ENCODE measurements around the gene DOK6. TPM values are rescaled to one million over a fixed set of nuclear protein-coding genes. Genes with fewer than 3 reads are reported as not detected.

The DOK6 gene
- total and polyA plus RNA-seq, 2 of the 13 experiments (the other 11 are each of a cell fraction or from before 2014, with no cell fraction given) = 17.0 to 17.2 TPM

GRCh38 chr18:69715191-69715795 lies 314.6 kb downstream of the DOK6 start:
- no peak for FAIRE-seq
- 62% methylated on average over 7 of the region's 7 CpGs for WGBS (ENCODE audit: low lambda C conversion rate)
- no peak for ATAC-seq
- no peak overlapping the region for H3K4me2 ChIP-seq (ENCODE audit: low read depth, low read length)
- intact Hi-C loops (cut with micrococcal nuclease; ENCODE audit: unreplicated experiment) (no loop called here), in situ Hi-C loops (cut with HindIII; ENCODE audit: extremely low pct_ligation_motif_present, low pct_unique_long_range_greater_than_20kb) (no loop called here)
- POLR2A ChIA-PET = no interaction called here
- CTCF ChIA-PET (ENCODE audit: low intra/inter-chr PET ratio, low total read pairs) = no interaction called here
- no peak overlapping the region for H3K27ac ChIP-seq (ENCODE audit: extremely low read length, insufficient read depth, low read length)
- H3K4me3 ChIP-seq (replicated peaks in 1 of 3; ENCODE audit: insufficient read depth in 1 of 3, low read depth in 2 of 3, low read length in 3 of 3) = no peak overlapping the region
- H3K79me2 ChIP-seq (ENCODE audit: insufficient read depth, low read length) = no peaks in the 10 kb centered on the region
- no peaks in the 10 kb centered on the region for H3K36me3 ChIP-seq (replicated peaks in 1 of 2; ENCODE audit: control insufficient read depth in 1 of 2, insufficient read depth in 2 of 2, low read length in 2 of 2)
- H4K20me1 ChIP-seq (ENCODE audit: insufficient read depth, low read length) = no peaks in the 10 kb centered on the region
- no TSS peak for BruUV-seq (replicated peaks)
- no peak overlapping the region for H2AFZ ChIP-seq (ENCODE audit: low read length)
- H3K9ac ChIP-seq (ENCODE audit: insufficient read depth, low read depth, low read length) = no peak overlapping the region
- no peak for DNase-seq (ENCODE audit: low spot score)
- no peaks in the 10 kb centered on the region for H3K27me3 ChIP-seq (ENCODE audit: control insufficient read depth in 1 of 2, insufficient read depth in 2 of 2, low read length in 2 of 2)
- peaks cover 31% of the 10 kb centered on the region for H3K9me3 ChIP-seq (ENCODE audit: low read length)
- no peaks in the 10 kb centered on the region for H3K4me1 ChIP-seq (ENCODE audit: insufficient read depth, low read length)
- TF ChIP-seq, protein P1, sequence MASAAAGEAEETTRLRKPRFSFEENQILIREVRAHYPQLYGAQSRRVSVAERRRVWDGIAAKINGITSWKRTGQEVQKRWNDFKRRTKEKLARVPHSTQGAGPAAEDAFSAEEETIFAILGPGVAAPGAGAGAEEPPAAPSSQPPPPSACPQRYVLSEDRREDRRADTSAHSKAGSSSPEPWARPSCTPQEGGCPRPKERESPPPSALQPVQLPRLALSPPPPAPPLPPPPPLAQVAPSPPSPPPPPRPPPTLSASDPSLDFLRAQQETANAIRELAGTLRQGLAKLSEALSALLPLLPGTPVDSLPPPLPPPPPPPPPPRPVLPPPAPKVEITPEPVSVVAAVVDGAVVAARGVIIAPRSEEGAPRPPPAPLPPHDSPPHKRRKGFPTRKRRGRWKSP (CRISPR knock-in tag; IDR thresholded peaks at IDR 0.05) = no peak
- TF ChIP-seq TOPORS (CRISPR knock-in tag; IDR thresholded peaks at IDR 0.05) (no peak), ZNF281 (CRISPR knock-in tag; IDR thresholded peaks at IDR 0.05; ENCODE audit: borderline replicate concordance) (no peak), ZNF768 (CRISPR knock-in tag; IDR thresholded peaks at IDR 0.05) (no peak), SP2 (CRISPR knock-in tag; IDR thresholded peaks at IDR 0.05) (no peak), ZBTB21 (CRISPR knock-in tag; IDR thresholded peaks at IDR 0.05) (no peak), ATF2 (CRISPR knock-in tag; IDR thresholded peaks at IDR 0.05) (no peak), ZFP36 (IDR thresholded peaks at IDR 0.05; ENCODE audit: borderline replicate concordance, low read depth, low read length, partially characterized antibody) (no peak), MLXIP (CRISPR knock-in tag; IDR thresholded peaks at IDR 0.05; ENCODE audit: borderline replicate concordance) (no peak), MAF1 (CRISPR knock-in tag; IDR thresholded peaks at IDR 0.05; ENCODE audit: borderline replicate concordance) (no peak), ZNF24 (IDR thresholded peaks at IDR 0.05) (no peak), NFKBIZ (CRISPR knock-in tag; IDR thresholded peaks at IDR 0.05) (no peak), ZNF678 (CRISPR knock-in tag; IDR thresholded peaks at IDR 0.05) (no peak), EEA1 (CRISPR knock-in tag; IDR thresholded peaks at IDR 0.05; ENCODE audit: borderline replicate concordance) (no peak), ZNF556 (CRISPR knock-in tag; IDR thresholded peaks at IDR 0.05; ENCODE audit: borderline replicate concordance) (no peak)
- TF ChIP-seq, protein P2, sequence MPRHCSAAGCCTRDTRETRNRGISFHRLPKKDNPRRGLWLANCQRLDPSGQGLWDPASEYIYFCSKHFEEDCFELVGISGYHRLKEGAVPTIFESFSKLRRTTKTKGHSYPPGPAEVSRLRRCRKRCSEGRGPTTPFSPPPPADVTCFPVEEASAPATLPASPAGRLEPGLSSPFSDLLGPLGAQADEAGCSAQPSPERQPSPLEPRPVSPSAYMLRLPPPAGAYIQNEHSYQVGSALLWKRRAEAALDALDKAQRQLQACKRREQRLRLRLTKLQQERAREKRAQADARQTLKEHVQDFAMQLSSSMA (CRISPR knock-in tag; IDR thresholded peaks at IDR 0.05) = no peak
